Activated naive CD4-positive, alpha-beta T cell treated with anti-CD3 and anti-CD28 coated beads, Interleukin-2, amount 10 ng/mL, durations not matched to agents 7 days and 5 days (primary cell): Measurements from ENCODE around the gene ZCCHC17.

Experiments used
- CTCF ChIA-PET: fragments of 350-600 bp; sonication (Branson Sonifier 250); formaldehyde crosslinking; loops from one replicate; lab custom pipeline; 2021; ENCODE audit warnings: antibody characterized with exemption; lab: Charles Lee
- DNase-seq: peaks from one replicate; pipeline ENCODE4 v3.0.0-alpha.2; 2020
- H3K27ac Mint-ChIP-seq: one replicate; pipeline ENCODE4 v1.8.0; 2021; ENCODE audit warnings: mild to moderate bottlenecking, moderate library complexity, mixed read lengths
- H3K27me3 Mint-ChIP-seq: one replicate; pipeline ENCODE4 v1.8.0; 2021; ENCODE audit warnings: mild to moderate bottlenecking, mixed read lengths
- H3K36me3 Mint-ChIP-seq: one replicate; pipeline ENCODE4 v1.8.0; 2021; ENCODE audit warnings: mixed read lengths
- H3K4me1 Mint-ChIP-seq: one replicate; pipeline ENCODE4 v1.8.0; 2021; ENCODE audit warnings: mixed read lengths
- H3K4me3 Mint-ChIP-seq: one replicate; pipeline ENCODE4 v1.8.0; 2021; ENCODE audit warnings: mild to moderate bottlenecking, moderate library complexity, mixed read lengths
- H3K9me3 Mint-ChIP-seq: one replicate; pipeline ENCODE4 v1.8.0; 2021; ENCODE audit warnings: mixed read lengths

ZCCHC17 gene

GRCh38 chr1:31398246-31398645 lies 101.4 kb downstream of the ZCCHC17 start:
- no peak overlapping the region for H3K27ac Mint-ChIP-seq
- no peaks in the 10 kb centered on the region for H3K36me3 Mint-ChIP-seq
- DNase-seq = no peak
- peaks cover 18% of the 10 kb centered on the region for H3K27me3 Mint-ChIP-seq
- H3K4me3 Mint-ChIP-seq = no peak overlapping the region
- no peaks in the 10 kb centered on the region for H3K9me3 Mint-ChIP-seq
- CTCF ChIA-PET = interaction anchor here (0.7 to 6.8 kb wide), 3 partner anchors 13 to 368 kb away, joined by 3 to 64 read pairs (median 3); no protein-coding TSS in a partner anchor
- H3K4me1 Mint-ChIP-seq = peaks cover 13% of the 10 kb centered on the region

GRCh38 chr1:31399976-31400375 lies 103.1 kb downstream of the ZCCHC17 start:
- Mint-ChIP-seq H3K27me3 (peaks cover 13% of the 10 kb centered on the region), H3K9me3 (no peaks in the 10 kb centered on the region), H3K27ac (no peak overlapping the region), H3K4me3 (no peak overlapping the region), H3K4me1 (peaks cover 4% of the 10 kb centered on the region), H3K36me3 (no peaks in the 10 kb centered on the region)
- no peak for DNase-seq
- CTCF ChIA-PET = no interaction called here

- CTCF ChIA-PET = no interaction called here
Observed at GRCh38 chr1:31400393-31400792, 103.6 kb downstream of the ZCCHC17 start.

GRCh38 chr1:31401241-31401640 lies 104.4 kb downstream of the ZCCHC17 start:
- Mint-ChIP-seq H3K9me3 (no peaks in the 10 kb centered on the region), H3K4me1 (no peaks in the 10 kb centered on the region), H3K27ac (no peak overlapping the region), H3K36me3 (no peaks in the 10 kb centered on the region), H3K4me3 (no peak overlapping the region), H3K27me3 (peaks cover 13% of the 10 kb centered on the region)
- CTCF ChIA-PET = interaction anchor here (0.6 kb wide), 1 partner anchor 205 kb away, joined by 3 read pairs; no protein-coding TSS in a partner anchor
- DNase-seq = no peak

More at GRCh38 chr1:31400393-31400792, 103.6 kb downstream of the ZCCHC17 start:
- Mint-ChIP-seq H3K27ac (no peak overlapping the region), H3K27me3 (peaks cover 13% of the 10 kb centered on the region), H3K4me1 (peaks cover 1% of the 10 kb centered on the region), H3K36me3 (no peaks in the 10 kb centered on the region), H3K9me3 (no peaks in the 10 kb centered on the region), H3K4me3 (no peak overlapping the region)
- no peak for DNase-seq

GRCh38 chr1:31405578-31406245 lies 108.9 kb downstream of the ZCCHC17 start:
- H3K4me1 Mint-ChIP-seq = no peaks in the 10 kb centered on the region
- no peak overlapping the region for H3K27ac Mint-ChIP-seq
- CTCF ChIA-PET = interaction anchor here (1.4 kb wide), 1 partner anchor 11 kb away, joined by 5 read pairs; no protein-coding TSS in a partner anchor
- no peaks in the 10 kb centered on the region for H3K9me3 Mint-ChIP-seq
- H3K4me3 Mint-ChIP-seq = no peak overlapping the region
- DNase-seq = no peak
- peaks cover 20% of the 10 kb centered on the region for H3K27me3 Mint-ChIP-seq
- no peaks in the 10 kb centered on the region for H3K36me3 Mint-ChIP-seq

GRCh38 chr1:31407029-31407626 lies 110.3 kb downstream of the ZCCHC17 start:
- H3K27me3 Mint-ChIP-seq = peaks cover 34% of the 10 kb centered on the region

GRCh38 chr1:31408788-31409318 lies 112.0 kb downstream of the ZCCHC17 start:
- peaks cover 51% of the 10 kb centered on the region for H3K27me3 Mint-ChIP-seq
- no peak overlapping the region for H3K27ac Mint-ChIP-seq
- H3K36me3 Mint-ChIP-seq = no peaks in the 10 kb centered on the region
- no peak overlapping the region for H3K4me3 Mint-ChIP-seq
- CTCF ChIA-PET = interaction anchor here (1.6 to 4.1 kb wide), 2 partner anchors 13 to 14 kb away, joined by 5 to 18 read pairs; no protein-coding TSS in a partner anchor
- DNase-seq = no peak
- no peaks in the 10 kb centered on the region for H3K9me3 Mint-ChIP-seq
- peaks cover 8% of the 10 kb centered on the region for H3K4me1 Mint-ChIP-seq

More at GRCh38 chr1:31407029-31407626, 110.3 kb downstream of the ZCCHC17 start:
- no peak overlapping the region for H3K27ac Mint-ChIP-seq
- CTCF ChIA-PET = interaction anchor here (0.6 kb wide), 1 partner anchor 153 kb away, joined by 3 read pairs; no protein-coding TSS in a partner anchor
- no peak for DNase-seq
- H3K4me1 Mint-ChIP-seq = peaks cover under 1% of the 10 kb centered on the region
- H3K36me3 Mint-ChIP-seq = no peaks in the 10 kb centered on the region
- no peaks in the 10 kb centered on the region for H3K9me3 Mint-ChIP-seq
- no peak overlapping the region for H3K4me3 Mint-ChIP-seq

- no peak for DNase-seq
- Mint-ChIP-seq H3K27me3 (peaks cover 65% of the 10 kb centered on the region), H3K27ac (no peak overlapping the region), H3K36me3 (no peaks in the 10 kb centered on the region), H3K9me3 (no peaks in the 10 kb centered on the region), H3K4me1 (peaks cover 9% of the 10 kb centered on the region), H3K4me3 (no peak overlapping the region)
- CTCF ChIA-PET = interaction anchor here (1.6 to 4.1 kb wide), 2 partner anchors 11 to 15 kb away, joined by 5 to 18 read pairs; no protein-coding TSS in a partner anchor
Observed at GRCh38 chr1:31409946-31410858, 113.4 kb downstream of the ZCCHC17 start.

GRCh38 chr1:31410871-31411270 lies 114.0 kb downstream of the ZCCHC17 start:
- Mint-ChIP-seq H3K9me3 (no peaks in the 10 kb centered on the region), H3K27ac (no peak overlapping the region), H3K36me3 (no peaks in the 10 kb centered on the region), H3K4me3 (no peak overlapping the region), H3K27me3 (peaks cover 72% of the 10 kb centered on the region), H3K4me1 (peaks cover 9% of the 10 kb centered on the region)
- DNase-seq = no peak
- CTCF ChIA-PET = interaction anchor here (1.0 to 4.1 kb wide), 3 partner anchors 11 to 16 kb away, joined by 3 to 18 read pairs (median 18); no protein-coding TSS in a partner anchor

- CTCF ChIA-PET = interaction anchor here (1.0 to 4.1 kb wide), 3 partner anchors 9 to 17 kb away, joined by 3 to 18 read pairs (median 18); no protein-coding TSS in a partner anchor
- H3K9me3 Mint-ChIP-seq = no peaks in the 10 kb centered on the region
- H3K4me3 Mint-ChIP-seq = peak overlapping the region; percentile 59
- H3K27me3 Mint-ChIP-seq = peaks cover 80% of the 10 kb centered on the region
- no peaks in the 10 kb centered on the region for H3K36me3 Mint-ChIP-seq
- no peak overlapping the region for H3K27ac Mint-ChIP-seq
- peaks cover 9% of the 10 kb centered on the region for H3K4me1 Mint-ChIP-seq
- DNase-seq = no peak
Observed at GRCh38 chr1:31412205-31412604, 115.4 kb downstream of the ZCCHC17 start.

GRCh38 chr1:31412732-31413404 lies 116.0 kb downstream of the ZCCHC17 start, which contains the start of gene SERINC2:
Gene SERINC2 (plus strand): TSS chr1:31413213. CDS start chr1:31413266, 53 bp downstream.
- no peak within 1 kb of the TSS for H3K27ac Mint-ChIP-seq
- H3K36me3 Mint-ChIP-seq = no peaks in the 10 kb centered on the region
- CTCF ChIA-PET = interaction anchor here (3.3 kb wide), 1 partner anchor 18 kb away, joined by 18 read pairs; no protein-coding TSS in a partner anchor
- no peaks in the 10 kb centered on the region for H3K9me3 Mint-ChIP-seq
- peak; percentile 47 for DNase-seq
- peak within 1 kb of the TSS; percentile 65 for H3K4me3 Mint-ChIP-seq
- H3K27me3 Mint-ChIP-seq = peaks cover 85% of the 10 kb centered on the region
- H3K4me1 Mint-ChIP-seq = peaks cover 9% of the 10 kb centered on the region

- peaks cover 87% of the 10 kb centered on the region for H3K27me3 Mint-ChIP-seq
- CTCF ChIA-PET = interaction anchor here (3.3 kb wide), 1 partner anchor 18 kb away, joined by 18 read pairs; no protein-coding TSS in a partner anchor
Observed at GRCh38 chr1:31413405-31414001, 116.7 kb downstream of the ZCCHC17 start.

More at GRCh38 chr1:31413405-31414001, 116.7 kb downstream of the ZCCHC17 start:
- Mint-ChIP-seq H3K4me3 (peak overlapping the region; percentile 65), H3K9me3 (no peaks in the 10 kb centered on the region), H3K36me3 (no peaks in the 10 kb centered on the region), H3K4me1 (peaks cover 9% of the 10 kb centered on the region), H3K27ac (no peak overlapping the region)
- DNase-seq = peak; percentile 27
